Ramos (cell line): ENCODE data around the gene ARMC8.

Experiments used
- in situ Hi-C: fragments of 300-500 bp; cut with MboI; formaldehyde crosslinking; loops from one replicate; pipeline ENCODE4 v1.14.3; 2022; ENCODE audit warnings: low sequenced_read_pairs; ENCODE audit not compliant: unreplicated experiment

The ARMC8 gene

DNA sequence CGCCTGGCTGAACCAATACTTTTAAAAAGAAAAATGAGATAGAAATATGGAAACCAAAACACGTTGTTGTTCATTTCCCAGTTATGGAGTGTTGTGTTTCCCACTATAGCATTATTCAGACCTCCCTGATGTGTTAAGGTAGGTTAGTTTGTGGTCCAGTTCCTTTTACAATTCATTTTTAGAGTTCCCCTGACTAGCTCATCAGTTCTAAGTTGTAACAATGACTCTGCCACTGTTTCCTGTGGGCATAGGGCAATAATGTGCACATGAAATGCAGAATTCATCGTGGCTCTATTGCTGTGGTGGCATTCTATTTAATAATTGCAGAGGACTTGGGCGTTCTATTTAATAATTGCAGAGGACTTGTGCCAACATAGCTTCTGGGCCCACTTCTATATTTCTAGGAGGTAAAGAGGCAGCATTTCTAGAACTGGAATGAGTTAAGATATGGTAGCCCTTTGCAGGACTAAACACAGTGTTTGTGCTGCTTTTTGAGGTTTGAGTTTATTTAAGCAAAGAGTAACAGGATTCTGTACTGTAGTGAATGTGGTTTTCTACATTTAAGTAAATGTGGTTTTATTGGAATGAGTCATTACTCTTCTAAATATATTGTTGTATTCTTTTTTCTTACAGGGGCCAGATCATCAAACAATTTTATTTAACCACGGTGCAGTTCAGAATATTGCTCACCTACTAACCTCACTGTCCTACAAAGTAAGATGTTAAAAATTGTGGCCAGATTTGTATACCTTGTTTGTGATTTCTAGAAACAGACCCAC is 47.5 kb downstream of the ARMC8 start:
- in situ Hi-C loops: no loop called here

DNA sequence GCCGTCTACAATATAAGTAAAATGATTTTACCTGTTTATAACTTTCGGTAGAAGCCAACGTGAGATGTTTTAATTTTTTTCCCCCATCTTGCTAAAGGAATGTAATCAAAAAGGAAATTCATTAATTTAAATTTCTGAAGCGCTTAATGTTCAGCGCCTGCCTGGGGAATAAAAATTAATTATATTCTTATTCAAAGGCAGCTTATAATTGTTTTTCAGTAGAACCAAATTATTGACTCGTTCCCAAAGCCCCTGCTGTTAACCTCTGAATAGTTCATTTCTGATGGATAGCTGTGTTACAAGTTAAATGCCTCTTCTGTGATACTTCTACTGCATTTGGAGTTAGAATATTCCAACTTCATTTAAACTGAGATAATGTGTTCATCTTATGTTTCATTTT is 51.6 kb downstream of the ARMC8 start:
- in situ Hi-C loops: no loop called here

DNA sequence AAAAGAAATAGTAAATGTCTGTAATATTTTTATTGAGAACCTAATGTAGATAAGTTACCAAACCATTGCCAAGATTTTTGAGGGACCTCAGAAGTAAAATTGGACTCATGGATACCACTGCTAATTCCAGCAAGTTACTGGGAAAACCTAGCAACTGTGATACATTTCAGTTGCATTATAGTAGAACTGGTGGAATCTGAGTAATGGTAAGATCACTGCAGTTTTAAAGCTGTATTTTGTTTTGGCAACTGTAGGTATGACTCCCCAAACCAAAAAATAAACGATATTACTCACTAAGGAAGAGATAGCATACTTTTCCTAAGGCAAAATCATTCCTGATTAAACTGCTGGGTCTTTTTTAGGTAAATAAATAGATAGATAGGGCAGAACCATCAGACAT is 54.0 kb downstream of the ARMC8 start:
- in situ Hi-C loops: no loop called here

DNA sequence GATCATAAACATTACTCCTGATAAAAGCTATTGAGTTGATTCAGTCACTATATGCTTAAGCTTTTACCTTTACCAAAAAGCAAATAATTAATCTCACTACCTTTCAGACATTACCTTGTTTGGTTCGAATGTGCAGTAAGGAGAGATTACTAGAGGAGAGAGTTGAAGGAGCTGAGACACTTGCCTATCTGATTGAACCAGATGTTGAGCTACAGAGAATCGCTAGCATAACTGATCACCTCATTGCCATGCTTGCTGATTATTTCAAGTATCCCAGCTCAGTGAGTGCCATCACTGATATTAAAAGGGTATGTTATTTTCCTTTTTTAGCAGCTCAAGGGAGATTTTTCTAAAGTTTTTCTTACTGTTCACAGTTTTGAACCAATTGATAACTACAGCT is 54.6 kb downstream of the ARMC8 start:
- in situ Hi-C loops: no loop called here

DNA sequence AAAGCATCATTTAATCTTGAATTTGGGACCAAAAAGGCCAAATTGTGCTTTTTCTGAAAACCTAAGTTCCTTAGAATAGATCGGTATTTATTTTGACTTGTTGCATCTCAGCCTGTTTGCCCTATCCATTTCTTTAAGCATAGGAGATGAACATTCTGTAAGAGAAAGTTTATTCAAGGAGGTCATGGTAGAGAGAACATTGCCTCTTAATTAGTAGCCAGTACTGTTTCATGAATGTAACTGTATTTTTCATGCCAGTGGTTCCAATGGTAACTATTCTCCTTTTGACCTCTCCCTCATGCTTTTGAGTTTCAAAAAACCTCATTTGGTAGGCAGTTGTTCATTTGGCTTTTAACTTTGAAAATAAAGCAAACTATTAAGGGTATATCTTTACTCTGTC is 55.4 kb downstream of the ARMC8 start:
- in situ Hi-C loops: no loop called here

DNA sequence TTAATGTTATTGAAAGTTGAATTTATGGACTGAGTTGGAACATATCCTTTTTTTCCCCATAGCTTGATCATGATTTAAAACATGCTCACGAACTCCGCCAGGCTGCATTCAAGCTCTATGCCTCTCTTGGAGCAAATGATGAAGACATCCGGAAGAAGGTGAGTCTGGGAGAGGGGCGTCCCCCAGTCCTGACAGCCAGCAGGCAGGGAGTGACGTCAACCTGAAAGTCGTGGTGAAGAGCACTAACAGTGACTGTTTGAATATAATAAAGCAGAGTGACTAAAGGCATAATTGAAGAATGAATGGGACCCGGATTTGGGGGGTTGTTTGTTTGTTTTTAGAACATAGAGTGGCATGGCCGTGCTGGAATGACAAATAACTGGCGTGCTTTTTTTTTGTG is 57.9 kb downstream of the ARMC8 start:
- in situ Hi-C loops: no loop called here

DNA sequence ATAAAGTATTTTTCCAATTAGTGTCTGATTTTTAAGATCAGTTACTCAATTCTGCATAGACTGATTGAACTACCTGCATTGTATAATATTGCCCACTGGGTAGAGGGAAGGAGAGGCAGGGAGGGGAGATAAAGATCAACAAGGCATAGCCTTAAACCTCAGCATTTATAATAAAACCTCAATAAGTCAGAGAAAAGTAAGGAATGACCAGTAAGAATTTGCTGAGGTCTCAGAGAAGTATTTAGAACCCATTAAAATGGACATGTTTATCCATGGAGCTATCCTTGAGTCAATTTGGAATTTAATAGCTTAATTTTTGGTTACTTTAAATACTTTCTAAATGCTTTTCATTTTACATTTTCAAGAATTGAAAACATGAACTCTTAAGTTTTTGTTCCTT is 62.5 kb downstream of the ARMC8 start:
- in situ Hi-C loops: no loop called here

DNA sequence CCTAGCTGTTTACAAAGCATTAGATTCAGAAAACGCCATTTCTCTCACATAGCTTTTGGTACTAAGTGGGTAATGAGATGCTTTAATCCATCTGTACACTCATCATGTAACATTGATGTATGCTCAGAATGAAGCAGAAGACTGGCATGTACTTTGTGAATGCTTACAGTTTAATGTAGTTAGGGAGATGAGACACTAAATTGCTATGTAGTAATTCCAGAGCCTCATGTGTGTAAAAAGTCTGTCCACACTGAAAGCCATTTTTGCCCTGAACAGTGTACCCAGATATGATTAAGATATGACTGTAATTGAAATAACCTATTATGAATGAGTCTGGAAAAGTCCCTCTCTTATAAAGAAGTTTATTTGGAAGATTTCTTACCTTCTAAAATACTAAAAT is 66.5 kb downstream of the ARMC8 start:
- in situ Hi-C loops: no loop called here

DNA sequence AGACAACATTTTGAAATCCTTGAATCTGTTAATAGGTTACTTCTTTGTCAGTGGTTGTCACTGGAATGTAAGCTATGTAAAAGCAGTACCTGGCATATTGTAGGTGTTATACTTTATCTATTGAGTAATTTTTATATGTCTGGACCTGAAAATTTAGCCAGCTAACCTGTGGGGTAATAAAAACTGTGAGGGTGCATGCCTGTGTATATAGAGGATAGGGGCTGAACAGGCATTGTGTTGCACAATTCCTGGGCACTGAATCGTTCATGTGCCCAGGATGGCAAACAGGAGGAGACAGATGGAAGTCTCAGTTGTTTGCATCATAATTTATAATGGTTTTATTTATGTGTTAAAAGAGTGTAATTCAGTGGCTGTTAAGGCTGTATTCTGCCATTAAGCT is 67.1 kb downstream of the ARMC8 start:
- in situ Hi-C loops: no loop called here

DNA sequence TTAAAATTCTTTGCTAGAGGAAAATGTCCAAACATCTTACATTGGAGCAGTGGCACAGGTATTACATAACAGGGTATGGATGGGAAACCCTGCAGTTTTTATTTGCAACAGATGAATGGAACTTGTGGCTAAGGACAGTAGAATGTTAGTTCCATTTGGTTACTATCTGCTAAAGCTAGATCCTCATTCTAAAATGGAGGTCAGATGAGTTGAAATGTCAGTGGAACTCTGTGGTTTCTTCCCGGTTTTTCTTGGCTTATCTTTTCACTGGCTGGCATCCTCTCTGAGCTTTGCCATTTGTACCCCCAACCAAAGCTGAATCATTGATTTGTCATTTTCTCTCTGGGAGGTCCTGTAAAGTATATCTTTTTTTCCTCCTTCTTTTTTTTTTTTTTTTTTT is 68.9 kb downstream of the ARMC8 start:
- in situ Hi-C loops: no loop called here

DNA sequence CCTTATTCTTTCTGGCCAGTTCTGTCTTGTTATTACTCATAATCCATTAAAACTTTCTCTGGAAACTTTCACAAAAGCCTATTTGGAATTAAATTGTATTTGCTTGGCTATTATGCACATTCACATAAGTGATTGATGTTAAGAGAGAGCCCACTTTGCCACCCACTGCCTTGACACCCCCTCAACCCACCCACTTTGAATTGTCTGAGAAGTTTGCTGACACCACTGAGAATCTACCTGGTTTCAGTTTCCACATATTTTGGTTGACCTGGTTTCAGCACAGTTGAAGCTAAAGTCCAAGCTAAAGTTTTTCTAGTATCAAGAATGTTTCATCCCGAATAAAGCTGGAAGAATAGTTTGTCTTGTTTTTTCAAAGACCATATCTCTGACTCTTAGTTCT is 70.9 kb downstream of the ARMC8 start:
- in situ Hi-C loops: no loop called here

DNA sequence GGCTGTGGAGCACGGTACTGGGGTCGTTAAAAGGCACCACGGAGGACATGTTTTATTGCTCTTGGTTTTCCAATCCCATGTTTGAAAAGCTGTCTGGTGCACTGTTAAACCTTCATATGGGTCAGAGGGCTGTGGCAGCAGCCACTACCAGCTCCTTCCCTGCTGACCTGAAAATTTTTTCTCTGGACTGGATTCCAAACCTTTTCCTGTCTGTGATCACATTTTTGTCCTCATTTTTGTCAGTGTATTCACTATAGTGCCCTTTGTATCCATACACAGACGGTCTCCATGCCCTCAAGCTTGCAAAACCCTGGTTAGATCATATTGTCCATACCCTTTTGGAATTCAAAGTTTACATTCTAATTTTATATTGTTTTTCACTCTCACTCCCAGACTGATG is 72.0 kb downstream of the ARMC8 start:
- in situ Hi-C loops: no loop called here

DNA sequence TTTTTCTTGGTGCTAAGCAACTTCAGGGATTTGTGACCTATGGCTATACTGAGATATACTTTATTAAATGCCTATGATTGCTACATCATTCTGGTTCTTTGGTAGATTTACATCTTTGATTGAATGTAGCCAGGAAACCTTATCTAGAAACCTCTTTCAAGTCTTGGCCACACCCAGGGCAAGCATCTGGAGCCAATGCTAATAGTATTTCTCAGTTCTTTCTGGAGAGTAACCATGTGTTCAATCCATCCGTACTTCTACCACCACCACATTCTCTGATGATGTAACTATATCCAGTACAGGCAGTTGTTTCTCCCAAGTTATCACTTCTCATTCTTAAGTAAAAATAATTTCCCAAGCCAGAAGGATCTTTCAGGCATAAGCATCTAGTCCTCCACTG is 73.5 kb downstream of the ARMC8 start:
- in situ Hi-C loops: no loop called here

DNA sequence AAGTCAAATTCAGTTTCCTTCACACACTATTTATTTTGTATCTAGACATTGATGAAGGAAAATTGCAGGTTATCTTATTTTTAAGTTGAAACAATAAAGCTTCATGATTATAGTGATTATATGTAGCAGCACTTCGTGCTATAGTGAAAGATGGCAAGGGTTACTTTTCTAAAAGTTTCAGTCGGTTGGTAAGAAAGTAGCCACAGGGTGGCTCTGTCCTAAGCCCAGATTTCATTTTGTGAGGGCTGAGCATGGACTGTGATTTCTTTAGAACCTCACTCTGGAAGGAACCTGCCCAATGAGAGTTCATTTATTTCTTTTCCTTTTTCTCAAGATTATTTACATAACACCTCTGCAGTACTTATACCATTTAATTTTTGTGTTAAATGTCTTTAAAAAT is 76.0 kb downstream of the ARMC8 start:
- in situ Hi-C loops: no loop called here

DNA sequence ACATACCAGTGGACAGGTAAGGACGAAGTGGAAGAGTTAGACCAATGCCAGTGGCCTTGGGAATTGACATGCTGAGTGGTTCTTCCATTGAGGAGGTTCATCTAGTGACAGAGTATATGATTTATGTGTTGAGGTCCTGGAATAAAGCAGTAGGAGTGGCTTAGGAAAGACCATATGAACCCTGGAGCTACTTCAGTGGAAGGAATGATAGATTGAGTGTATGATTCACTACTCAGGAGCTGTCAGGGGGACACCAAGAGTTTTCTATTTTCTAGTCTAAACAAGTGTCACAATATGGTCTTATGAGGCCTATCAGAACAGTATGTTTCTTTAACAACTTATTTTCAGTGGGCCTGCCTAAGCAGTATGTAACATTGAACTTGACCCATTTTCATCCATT is 78.6 kb downstream of the ARMC8 start:
- in situ Hi-C loops: no loop called here

DNA sequence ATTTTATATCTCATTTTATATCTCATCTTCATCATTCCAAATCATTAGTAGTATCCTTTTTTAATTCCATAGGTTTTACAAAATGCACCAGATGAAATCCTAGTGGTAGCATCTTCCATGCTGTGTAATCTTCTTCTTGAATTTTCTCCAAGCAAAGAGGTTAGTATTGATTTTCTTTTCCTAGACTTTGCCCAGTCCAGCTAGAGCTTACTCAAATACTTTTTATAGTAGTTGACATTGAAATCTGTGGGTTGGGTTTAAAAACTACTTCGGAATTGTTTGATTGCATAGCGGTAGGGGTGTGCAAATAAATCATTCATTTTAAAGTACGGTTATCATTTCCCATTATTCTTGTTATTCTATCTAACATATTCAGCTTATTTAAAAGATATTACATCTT is 80.0 kb downstream of the ARMC8 start:
- in situ Hi-C loops: no loop called here

DNA sequence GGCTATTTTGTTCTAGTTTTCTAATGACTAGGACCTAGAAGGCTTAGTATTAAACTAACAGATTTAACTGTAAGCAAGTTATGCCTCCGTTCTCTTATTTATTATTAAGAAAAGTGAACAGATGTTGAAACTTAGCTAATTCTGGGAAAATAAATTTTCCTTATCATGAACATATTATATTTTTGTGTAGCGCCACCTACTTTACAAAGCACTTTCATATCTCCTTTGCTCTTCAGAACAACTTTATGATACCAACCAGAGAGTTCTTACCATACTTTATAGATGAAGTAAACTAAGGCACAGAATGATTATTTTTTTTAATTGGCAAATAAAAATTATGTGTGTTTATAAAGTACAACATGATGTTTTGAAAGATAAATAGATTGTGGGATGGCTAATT is 83.1 kb downstream of the ARMC8 start:
- in situ Hi-C loops: no loop called here

DNA sequence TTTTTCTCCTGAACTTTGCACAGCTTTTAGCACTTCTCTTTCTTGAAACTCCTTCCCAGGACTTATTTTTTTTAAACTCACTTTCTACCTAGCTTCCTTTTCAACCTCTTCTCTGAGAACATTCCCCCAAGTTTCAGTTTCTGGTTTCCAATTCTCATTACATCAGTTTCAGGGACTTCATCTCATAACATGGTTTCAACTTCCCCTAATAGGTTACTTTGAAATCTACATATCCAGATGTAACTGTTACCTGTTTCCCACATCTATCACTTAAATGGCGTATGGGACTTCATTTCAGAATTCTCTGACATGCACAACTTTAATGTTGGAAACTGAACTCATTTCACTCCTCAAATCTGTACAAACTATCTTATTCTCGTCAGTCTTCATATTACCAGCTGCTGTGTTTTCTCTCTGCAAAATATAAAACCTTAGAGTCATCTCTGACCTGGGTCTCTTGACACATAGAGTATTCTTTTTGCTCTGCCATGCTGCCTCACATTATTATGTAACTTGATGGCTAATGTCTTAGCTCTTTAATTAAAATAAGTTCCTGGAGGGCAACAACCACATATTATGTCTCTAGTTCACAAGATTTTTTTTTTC is 84.2 kb downstream of the ARMC8 start:
- in situ Hi-C loops: no loop called here

DNA sequence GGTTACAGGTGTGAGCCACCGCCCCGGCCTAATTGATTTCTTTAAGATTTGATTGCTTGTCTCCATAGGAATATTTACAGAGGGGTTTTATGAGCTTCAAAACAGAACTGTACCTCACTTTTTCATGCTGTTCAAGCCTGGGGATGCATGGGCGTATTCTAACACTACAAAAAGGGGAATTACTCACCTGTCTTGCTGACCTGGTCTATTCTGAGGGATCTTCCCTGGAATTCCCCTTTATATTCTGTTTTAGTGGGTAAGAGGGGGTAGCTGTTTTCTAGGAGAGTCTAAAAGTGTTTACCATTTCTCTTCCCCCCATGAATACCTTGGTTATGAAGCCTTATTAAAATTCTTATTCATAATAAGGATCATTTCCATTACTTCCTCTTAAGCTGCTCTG is 94.5 kb downstream of the ARMC8 start:
- in situ Hi-C loops: no loop called here

DNA sequence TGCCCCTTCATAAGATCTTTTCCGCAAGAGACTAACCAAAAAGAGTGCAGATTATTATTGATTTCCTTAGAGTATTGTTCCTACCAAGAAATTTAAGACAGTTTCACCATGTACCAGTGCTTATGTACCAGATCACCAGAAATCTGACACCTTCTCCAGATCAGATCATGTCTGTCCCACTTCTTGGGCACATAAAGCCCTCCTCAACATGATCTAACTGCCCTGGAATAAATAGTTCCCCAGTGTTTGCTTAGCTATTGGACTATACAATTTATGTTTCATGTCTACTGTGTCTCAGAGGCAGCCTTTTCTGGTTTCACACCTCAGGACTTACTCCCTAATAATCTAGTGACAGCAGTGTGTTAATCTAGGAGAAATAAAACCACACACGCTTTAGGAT is 95.7 kb downstream of the ARMC8 start:
- in situ Hi-C loops: no loop called here

DNA sequence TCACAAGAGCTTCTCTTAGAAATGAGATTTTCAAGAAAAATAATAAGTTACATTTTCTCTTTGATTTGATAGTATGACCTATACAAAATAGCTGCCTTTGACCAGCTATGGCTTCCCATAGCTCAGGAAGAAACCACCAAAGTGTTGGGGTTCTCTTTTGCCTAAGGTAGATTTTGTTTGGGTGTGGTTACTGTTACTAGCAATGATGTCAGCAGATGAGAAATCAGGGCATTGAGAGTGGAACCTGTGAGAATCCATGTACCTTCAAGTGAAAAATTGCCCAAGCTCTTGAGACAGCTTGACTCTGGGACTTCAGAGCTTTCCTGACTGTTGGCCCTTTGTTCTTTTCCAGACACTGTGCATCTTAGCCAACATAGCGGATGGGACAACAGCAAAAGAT is 97.0 kb downstream of the ARMC8 start:
- in situ Hi-C loops: no loop called here

DNA sequence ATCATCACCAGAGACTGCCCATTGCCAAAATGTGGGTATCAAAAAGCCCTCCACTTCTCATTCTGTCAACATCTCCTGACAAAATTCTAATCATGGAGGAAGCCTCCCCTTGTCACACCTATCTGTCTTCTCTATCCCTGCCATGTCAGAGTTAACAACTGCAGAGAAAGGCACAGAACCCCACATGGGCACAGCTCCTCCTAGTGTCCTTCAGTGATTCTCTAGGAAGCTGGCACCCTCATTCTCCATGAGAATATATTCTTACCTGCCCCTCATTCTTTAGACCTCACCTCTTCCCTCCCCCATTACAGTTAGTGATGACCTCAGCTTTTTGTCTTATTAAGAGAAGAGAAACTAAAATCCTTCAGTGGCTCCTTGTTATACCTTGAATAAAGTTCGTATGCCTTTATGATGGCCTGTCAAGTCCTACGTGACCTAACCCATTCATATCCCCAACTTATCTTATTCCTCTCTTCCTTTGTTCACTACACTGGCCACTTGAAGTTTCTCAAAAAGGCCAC is 97.9 kb downstream of the ARMC8 start:
- in situ Hi-C loops: no loop called here
